ENCODE measurements around the gene SUSD5. TPM values are rescaled to one million over a fixed set of nuclear protein-coding genes. Genes with fewer than 3 reads are reported as not detected.
"Not testable (repeated sequence)": the region's sequence is repeated elsewhere in the genome, so short reads cannot be mapped to it uniquely, and the experiment has no call there.

Gene SUSD5
- total RNA-seq, 1 experiment from 2014 or later, result 14.1 TPM

GRCh38 chr3:33113772-33114621, 104.6 kb downstream of the SUSD5 start, which contains the start of gene CRTAP:
TSS of gene CRTAP (plus strand) at chr3:33114014. CDS start at chr3:33114078, 64 bp downstream.
- peak; percentile 85 to 94 for DNase-seq (ENCODE audit: low read depth in 1 of 2, low spot score in 2 of 2)
- Histone ChIP-seq H3K27me3 (replicated peaks) (no peaks in the 10 kb centered on the region), H3K36me3 (peaks cover 6% of the 10 kb centered on the region), H3K27ac (peak within 1 kb of the TSS; percentile 62), H3K9me3 (replicated peaks) (no peaks in the 10 kb centered on the region), H3K4me1 (replicated peaks) (peaks cover 17% of the 10 kb centered on the region), H3K4me3 (peak within 1 kb of the TSS; percentile 85)

- Histone ChIP-seq H3K4me1 (replicated peaks) (peaks cover 17% of the 10 kb centered on the region), H3K4me3 (no peak overlapping the region), H3K9me3 (replicated peaks) (no peaks in the 10 kb centered on the region), H3K27ac (no peak overlapping the region), H3K27me3 (replicated peaks) (no peaks in the 10 kb centered on the region), H3K36me3 (no peaks in the 10 kb centered on the region; the same call in 1 of the 2 replicates)
- DNase-seq (ENCODE audit: low read depth in 1 of 2, low spot score in 2 of 2), result no peak
Measured at GRCh38 chr3:33111581-33111980, 107.0 kb downstream of the SUSD5 start.

DNA sequence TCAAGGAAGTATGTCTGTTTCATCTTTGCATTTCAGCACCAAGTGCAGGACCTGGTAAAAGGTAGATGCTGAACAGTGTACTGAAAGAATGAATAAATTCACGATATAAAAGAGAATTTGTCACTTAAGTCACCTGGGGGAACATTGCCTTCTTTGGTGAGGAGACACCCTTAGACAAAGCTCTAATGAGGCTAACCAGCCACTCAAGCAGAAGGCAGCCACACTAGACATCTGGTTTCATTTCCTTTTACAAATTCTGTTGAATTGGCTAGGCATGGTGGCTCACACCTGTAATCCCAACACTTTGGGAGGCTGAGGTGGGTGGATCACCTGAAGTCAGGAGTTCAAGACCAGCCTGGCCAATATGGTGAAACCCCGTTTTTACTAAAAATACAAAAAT, 111.8 kb downstream of the SUSD5 start:
- not testable (repeated sequence) for DNase-seq (ENCODE audit: low read depth in 1 of 2, low spot score in 2 of 2); H3K36me3 ChIP-seq; H3K27me3 ChIP-seq (replicated peaks); H3K27ac ChIP-seq; H3K4me1 ChIP-seq (replicated peaks); H3K9me3 ChIP-seq (replicated peaks); H3K4me3 ChIP-seq

DNA sequence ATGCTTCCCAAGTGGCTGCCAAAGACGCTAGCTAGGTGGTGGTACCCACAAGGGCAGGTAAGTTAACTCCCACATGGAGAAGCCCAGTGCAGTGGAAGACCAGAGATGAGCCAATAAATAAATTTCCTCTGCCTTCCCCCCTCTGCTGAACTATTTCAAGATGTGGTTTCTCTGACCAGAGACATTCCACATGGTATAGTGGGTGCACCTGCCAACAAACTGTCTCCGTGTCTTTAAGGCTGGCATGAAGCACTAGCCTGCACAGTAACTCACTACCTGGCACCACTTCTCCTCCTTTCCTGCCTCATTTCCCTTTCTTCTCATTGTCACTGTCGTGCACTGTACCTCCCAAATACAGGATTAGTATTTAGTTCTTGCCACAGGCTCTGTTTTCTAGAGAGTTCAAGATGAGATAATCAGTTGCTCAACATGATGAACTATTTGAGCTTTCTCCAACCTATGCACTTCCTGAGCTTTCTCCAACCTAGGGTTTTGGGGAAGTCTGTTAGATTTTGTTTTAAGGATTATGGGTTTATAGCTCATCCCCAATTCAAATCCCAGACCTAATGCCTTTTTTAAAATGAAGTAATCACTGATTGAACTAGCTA, 113.2 kb downstream of the SUSD5 start:
- DNase-seq (ENCODE audit: low read depth in 1 of 2, low spot score in 2 of 2), result no peak
- no peaks in the 10 kb centered on the region for H3K36me3 ChIP-seq
- H3K27ac ChIP-seq, result no peak overlapping the region
- H3K27me3 ChIP-seq (replicated peaks), result no peaks in the 10 kb centered on the region
- no peaks in the 10 kb centered on the region for H3K9me3 ChIP-seq (replicated peaks)
- peaks cover under 1% of the 10 kb centered on the region for H3K4me1 ChIP-seq (replicated peaks)
- H3K4me3 ChIP-seq, result no peak overlapping the region

- H3K9me3 ChIP-seq (replicated peaks), result no peaks in the 10 kb centered on the region
- H3K27ac ChIP-seq, result no peak overlapping the region
- H3K4me3 ChIP-seq, result no peak overlapping the region
- no peak for DNase-seq (ENCODE audit: low read depth in 1 of 2, low spot score in 2 of 2)
- H3K27me3 ChIP-seq (replicated peaks), result no peaks in the 10 kb centered on the region
- peaks cover 7% of the 10 kb centered on the region for H3K4me1 ChIP-seq (replicated peaks)
- no peaks in the 10 kb centered on the region for H3K36me3 ChIP-seq
Measured at GRCh38 chr3:33104803-33105202, 113.8 kb downstream of the SUSD5 start.

DNA sequence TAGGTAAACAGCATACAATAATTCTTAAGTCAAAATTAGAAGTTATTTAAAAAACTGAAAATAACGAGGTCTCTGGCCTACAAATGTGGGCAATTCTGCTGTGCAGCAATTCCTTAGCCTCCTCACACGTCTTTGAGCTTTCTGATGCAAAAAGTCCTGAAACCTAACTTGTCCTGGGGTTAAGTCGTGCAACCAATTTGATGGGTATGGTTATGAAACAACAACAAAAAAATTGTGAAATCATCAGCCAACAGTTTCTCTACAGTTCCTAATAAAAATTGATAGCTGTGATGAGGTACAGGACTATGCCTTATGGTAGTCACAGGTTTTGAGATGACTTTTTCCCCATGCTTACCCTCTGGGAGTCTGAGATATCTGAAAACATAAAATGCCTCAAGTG, 115.1 kb downstream of the SUSD5 start:
- H3K4me3 ChIP-seq, result no peak overlapping the region
- no peaks in the 10 kb centered on the region for H3K27me3 ChIP-seq (replicated peaks)
- no peaks in the 10 kb centered on the region for H3K9me3 ChIP-seq (replicated peaks)
- peaks cover 20% of the 10 kb centered on the region for H3K4me1 ChIP-seq (replicated peaks)
- no peak for DNase-seq (ENCODE audit: low read depth in 1 of 2, low spot score in 2 of 2)
- H3K36me3 ChIP-seq, result no peaks in the 10 kb centered on the region
- no peak overlapping the region for H3K27ac ChIP-seq

DNA sequence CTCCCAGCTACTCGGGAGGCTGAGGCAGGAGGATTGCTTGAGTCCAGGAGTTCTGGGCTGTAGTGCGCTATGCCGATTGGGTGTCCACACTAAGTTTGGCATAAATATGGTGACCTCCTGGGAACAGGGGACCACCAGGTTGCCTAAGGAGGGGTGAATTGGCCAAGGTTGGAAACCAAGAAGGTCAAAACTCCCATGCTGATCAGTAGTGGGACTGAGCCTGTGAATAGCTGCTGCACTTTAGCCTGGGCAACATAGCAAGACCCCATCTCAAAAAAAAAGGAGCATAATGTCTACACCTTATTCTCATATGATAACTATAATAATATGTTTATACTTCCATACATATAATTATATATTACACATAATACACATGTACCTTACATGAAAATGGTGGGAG, 115.6 kb downstream of the SUSD5 start:
- Histone ChIP-seq H3K27me3 (replicated peaks) (no peaks in the 10 kb centered on the region), H3K4me1 (replicated peaks) (peaks cover 25% of the 10 kb centered on the region), H3K27ac (no peak overlapping the region), H3K36me3 (no peaks in the 10 kb centered on the region), H3K9me3 (replicated peaks) (no peaks in the 10 kb centered on the region), H3K4me3 (no peak overlapping the region)
- no peak for DNase-seq (ENCODE audit: low read depth in 1 of 2, low spot score in 2 of 2)

DNA sequence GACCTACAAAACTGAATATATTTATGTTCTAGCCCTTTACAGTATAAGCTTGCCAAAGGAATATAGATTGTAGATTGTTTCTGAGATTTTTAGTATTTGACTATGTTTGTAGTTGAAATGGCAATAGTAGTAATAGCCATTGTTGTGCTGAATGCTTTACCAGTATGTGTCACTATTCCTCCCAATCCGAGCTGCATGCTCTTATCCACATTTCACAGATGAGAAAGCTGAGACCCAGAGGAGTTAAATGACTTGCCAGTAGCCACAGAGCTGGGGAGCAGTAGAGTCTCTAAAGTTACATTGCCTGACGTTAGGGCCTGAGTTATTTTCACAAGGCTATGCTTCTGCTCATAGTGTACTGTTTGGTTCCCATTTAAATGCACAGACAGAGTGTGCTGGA, 118.4 kb downstream of the SUSD5 start:
- H3K9me3 ChIP-seq (replicated peaks), result no peaks in the 10 kb centered on the region
- H3K27me3 ChIP-seq (replicated peaks), result no peaks in the 10 kb centered on the region
- peaks cover 38% of the 10 kb centered on the region for H3K4me1 ChIP-seq (replicated peaks)
- no peak for DNase-seq (ENCODE audit: low read depth in 1 of 2, low spot score in 2 of 2)
- peaks cover 4% of the 10 kb centered on the region; the same call in 1 of the 2 replicates for H3K36me3 ChIP-seq
- no peak overlapping the region for H3K4me3 ChIP-seq
- H3K27ac ChIP-seq, result no peak overlapping the region

Other genes with a start within 250 kb of the SUSD5 start
- gene GLB1, start 121.7 kb downstream of the SUSD5 start, total RNA-seq (2014; rRNA removed; shearing (Covaris generic)), result 38.7 and 48.2 TPM in 2 replicates
- gene TMPPE, start 121.7 kb downstream of the SUSD5 start, total RNA-seq (2014; rRNA removed; shearing (Covaris generic)), result 0.69 and 1.7 TPM in 2 replicates
- 116 and 189 TPM in 2 replicates for gene CRTAP, start 104.8 kb downstream of the SUSD5 start, total RNA-seq (2014; rRNA removed; shearing (Covaris generic))
- gene FBXL2, start 58.6 kb upstream of the SUSD5 start, total RNA-seq (2014; rRNA removed; shearing (Covaris generic)), result 11.2 and 16.4 TPM in 2 replicates
- 14.9 and 20.8 TPM in 2 replicates for gene UBP1, start 221.6 kb upstream of the SUSD5 start, total RNA-seq (2014; rRNA removed; shearing (Covaris generic))

All from SJSA1 (cell line).